ENCODE results near the gene SH3TC2.

GRCh38 chr5:148965511-148966265 lies 97.2 kb downstream of the SH3TC2 start:
- TF ChIP-seq CTCF (optimal IDR thresholded peaks at IDR 0.05 in 1 of 3, IDR thresholded peaks at IDR 0.05 in 1 of 3, conservative IDR thresholded peaks at IDR 0.05 in 1 of 3; ENCODE audit: extremely low read depth in 1 of 3, insufficient read depth in 2 of 3, low read length in 3 of 3) (no peak), EZH2 (IDR thresholded peaks at IDR 0.05; ENCODE audit: low read length) (no peak)

Measured in keratinocyte (primary cell).